ENCODE data around the gene RPP21.

GRCh38 chr6:30341218-30341617, 3.7 kb upstream of the RPP21 start:
- TF ChIP-seq CTCF (IDR thresholded peaks at IDR 0.05; ENCODE audit: low read length) (no peak), EZH2 (IDR thresholded peaks at IDR 0.05; ENCODE audit: borderline replicate concordance, low read length) (no peak)
